HepG2 (cell line): ENCODE results near the gene LILRB2. TPM values are rescaled to one million over a fixed set of nuclear protein-coding genes. Genes with fewer than 3 reads are reported as not detected.

ENCODE experiments used
- ATF7-NPFF ChIP-seq: sonication (generic); formaldehyde crosslinking; IDR thresholded peaks from 2 replicates; pipeline ENCODE4 v1.8.1; 2023; ENCODE audit warnings: mild to moderate bottlenecking, low read depth, missing genetic modification reagents, moderate library complexity
- HOXA5 ChIP-seq: sonication (generic); formaldehyde crosslinking; IDR thresholded peaks from 2 replicates; pipeline ENCODE4 v1.4.0; 2020; ENCODE audit warnings: missing genetic modification reagents
- KAT2B ChIP-seq: fragments of 150-350 bp; IDR thresholded peaks from 2 replicates; pipeline ENCODE4 v1.6.1; 2014; ENCODE audit warnings: low read depth, low read length, borderline replicate concordance
- KLF16 ChIP-seq, 2 experiments: sonication (generic) in 1 of 2; formaldehyde crosslinking in 1 of 2; IDR thresholded peaks; 2 replicates each; pipeline versions ENCODE4 v1.6.1 to v1.8.0; 2016 to 2023; ENCODE audit warnings: missing genetic modification reagents in 2 of 2, missing compliant biosample characterization in 1 of 2
- MBD4 ChIP-seq: IDR thresholded peaks from 2 replicates; pipeline ENCODE4 v1.6.1; 2012; ENCODE audit warnings: low read length, inconsistent platforms, borderline replicate concordance
- ONECUT2 ChIP-seq: sonication (generic); formaldehyde crosslinking; IDR thresholded peaks from 2 replicates; pipeline ENCODE4 v1.4.0; 2020; ENCODE audit warnings: missing genetic modification reagents
- PHF8 ChIP-seq: sonication (generic); formaldehyde crosslinking; IDR thresholded peaks from 2 replicates; pipeline ENCODE4 v1.5.0; 2020; ENCODE audit warnings: missing genetic modification reagents
- RNF2 ChIP-seq: fragments of 450-650 bp; conservative IDR thresholded peaks from 2 replicates; pipeline ENCODE4 v1.6.1; 2016; ENCODE audit warnings: low read depth
- SIN3A ChIP-seq: IDR thresholded peaks from 2 replicates; pipeline ENCODE4 v1.6.1; 2011; ENCODE audit warnings: low read depth, mild to moderate bottlenecking, control low read depth, low read length, borderline replicate concordance
- SIX1 ChIP-seq: sonication (generic); formaldehyde crosslinking; IDR thresholded peaks from 2 replicates; pipeline ENCODE4 v1.4.0; 2020; ENCODE audit warnings: missing genetic modification reagents, borderline replicate concordance
- TCF7 ChIP-seq: sonication (generic); IDR thresholded peaks from 2 replicates; pipeline ENCODE4 v1.6.1; 2016; ENCODE audit warnings: antibody characterized with exemption, low read depth
- YY1 ChIP-seq: IDR thresholded peaks from 2 replicates; pipeline ENCODE4 v1.6.1; 2011; ENCODE audit warnings: low read length, low read depth, moderate library complexity, mild to moderate bottlenecking; ENCODE audit not compliant: insufficient read depth, insufficient replicate concordance
- ZNF530 ChIP-seq: sonication (generic); formaldehyde crosslinking; IDR thresholded peaks from 2 replicates; pipeline ENCODE4 v1.5.0; 2020; ENCODE audit warnings: low read depth, mild to moderate bottlenecking, missing genetic modification reagents
- ZNF552 ChIP-seq: sonication (generic); formaldehyde crosslinking; IDR thresholded peaks from 2 replicates; pipeline ENCODE4 v1.9.0; 2022; ENCODE audit warnings: missing genetic modification reagents, mild to moderate bottlenecking, borderline replicate concordance
- ZNF720 ChIP-seq: sonication (generic); formaldehyde crosslinking; IDR thresholded peaks from 2 replicates; pipeline ENCODE4 v1.4.0; 2020; ENCODE audit warnings: missing genetic modification reagents
- ZSCAN9 ChIP-seq: IDR thresholded peaks from 2 replicates; pipeline ENCODE4 v1.6.1; 2016; ENCODE audit warnings: borderline replicate concordance
- polyA plus RNA-seq, 8 experiments: library from polyadenylated mRNA; depleted of rRNA in 3 of 8; stranded (reverse) in 7 of 8; unstranded in 1 of 8; fragments of >200 nt; fragmentation: Illumina TruSeq in 4 of 8; extraction: Trizol in 4 of 8; gene quantifications; 2 replicates each; pipeline versions ENCODE4 v1.2.1 to v1.2.3, GENCODE V29; 2011 to 2016; ENCODE audit warnings: low read depth in 4 of 8, missing spikeins in 1 of 8, mixed read lengths in 1 of 8; ENCODE audit not compliant: insufficient read depth in 1 of 8
- total RNA-seq, 5 experiments: library from RNA; depleted of rRNA; stranded (reverse); fragments of >200 nt; fragmentation: Illumina TruSeq; extraction: Trizol; gene quantifications; 2 replicates each; pipeline ENCODE4 v1.2.3, GENCODE V29; 2016; ENCODE audit warnings: low read depth in 1 of 5
- TF ChIP-seq, protein P1 (sequence below): sonication (generic); formaldehyde crosslinking; IDR thresholded peaks from 2 replicates; pipeline ENCODE4 v1.9.0; 2022; ENCODE audit warnings: missing genetic modification reagents, mild to moderate bottlenecking, borderline replicate concordance
- TF ChIP-seq, protein P2 (sequence below): sonication (generic); formaldehyde crosslinking; IDR thresholded peaks from 2 replicates; pipeline ENCODE4 v1.4.0; 2020; ENCODE audit warnings: missing genetic modification reagents
- TF ChIP-seq, protein P3 (sequence below): IDR thresholded peaks from 2 replicates; pipeline ENCODE4 v1.6.1; 2012; ENCODE audit warnings: inconsistent platforms
- TF ChIP-seq, protein P4 (sequence below): sonication (generic); formaldehyde crosslinking; IDR thresholded peaks from 2 replicates; pipeline ENCODE4 v1.4.0; 2020; ENCODE audit warnings: missing genetic modification reagents, borderline replicate concordance
- TF ChIP-seq, protein P5 (sequence below): sonication (generic); formaldehyde crosslinking; IDR thresholded peaks from 2 replicates; pipeline ENCODE4 v1.5.0; 2020; ENCODE audit warnings: missing genetic modification reagents

LILRB2 gene
- total and polyA plus RNA-seq, 2 of the 13 experiments (the other 11 are each of a cell fraction or from before 2014, with no cell fraction given) = not detected

DNA sequence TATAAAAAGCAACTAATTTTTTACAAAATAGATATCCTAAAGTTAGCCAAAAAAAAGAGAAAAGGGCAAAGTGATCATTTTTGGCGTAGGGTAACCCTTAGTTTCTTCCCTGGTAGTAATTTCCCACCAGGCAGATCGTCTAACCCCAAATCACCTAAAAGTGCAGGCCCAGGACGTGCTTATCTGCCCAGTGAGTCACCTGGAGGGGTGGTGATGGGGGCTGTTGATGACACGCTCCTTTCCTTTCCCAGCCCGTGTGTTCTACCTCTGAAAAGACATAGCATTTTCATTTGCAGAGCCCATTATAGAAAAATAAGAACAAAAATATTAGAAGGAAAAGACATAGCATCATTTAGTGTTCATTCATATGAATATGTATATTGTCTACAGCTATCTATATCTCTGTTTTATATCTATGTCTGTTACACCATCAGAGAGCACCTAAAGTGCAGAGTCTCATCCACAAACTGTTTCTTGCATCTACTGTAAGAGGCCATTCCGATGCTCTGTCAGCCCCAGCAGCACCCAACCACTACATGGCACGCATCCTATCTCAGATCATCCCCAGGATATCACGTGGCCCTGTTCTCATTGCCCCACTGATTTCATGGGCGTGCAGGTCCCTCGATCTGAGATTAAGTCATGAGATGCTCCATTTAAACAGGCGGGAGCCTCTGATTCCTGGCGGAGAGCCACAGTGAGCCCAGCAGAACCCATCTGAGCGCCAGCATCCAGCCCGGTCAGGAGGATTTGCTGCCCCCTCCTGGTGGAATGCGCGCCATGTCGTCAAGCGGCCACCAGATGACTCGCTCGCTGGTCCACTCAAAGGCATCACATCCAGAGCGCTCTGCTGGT is 49.6 kb downstream of the LILRB2 start (continued):
- TF ChIP-seq SIN3A (0 out of 2 replicates have a peak, but pooled peaks have one; percentile 38), ATF7-NPFF (CRISPR knock-in tag) (no peak), PHF8 (no peak), ZNF552 (CRISPR knock-in tag) (no peak), HOXA5 (CRISPR knock-in tag) (no peak), ZNF720 (CRISPR knock-in tag) (no peak), KAT2B (no peak), TCF7 (no peak), KLF16 (CRISPR knock-in tag; IDR thresholded peaks at IDR 0.05) (peak in 1 of 2 experiments; percentile 50; a peak in 1 of 4 replicates), SIX1 (CRISPR knock-in tag) (no peak), ZSCAN9 (CRISPR knock-in tag) (no peak), MBD4 (no peak), RNF2 (no peak; the same call in 1 of the 2 replicates), ZNF530 (CRISPR knock-in tag) (no peak), ONECUT2 (CRISPR knock-in tag) (no peak), YY1 (peak; percentile 60)
- TF ChIP-seq, protein P1, sequence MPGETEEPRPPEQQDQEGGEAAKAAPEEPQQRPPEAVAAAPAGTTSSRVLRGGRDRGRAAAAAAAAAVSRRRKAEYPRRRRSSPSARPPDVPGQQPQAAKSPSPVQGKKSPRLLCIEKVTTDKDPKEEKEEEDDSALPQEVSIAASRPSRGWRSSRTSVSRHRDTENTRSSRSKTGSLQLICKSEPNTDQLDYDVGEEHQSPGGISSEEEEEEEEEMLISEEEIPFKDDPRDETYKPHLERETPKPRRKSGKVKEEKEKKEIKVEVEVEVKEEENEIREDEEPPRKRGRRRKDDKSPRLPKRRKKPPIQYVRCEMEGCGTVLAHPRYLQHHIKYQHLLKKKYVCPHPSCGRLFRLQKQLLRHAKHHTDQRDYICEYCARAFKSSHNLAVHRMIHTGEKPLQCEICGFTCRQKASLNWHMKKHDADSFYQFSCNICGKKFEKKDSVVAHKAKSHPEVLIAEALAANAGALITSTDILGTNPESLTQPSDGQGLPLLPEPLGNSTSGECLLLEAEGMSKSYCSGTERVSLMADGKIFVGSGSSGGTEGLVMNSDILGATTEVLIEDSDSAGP = peak; percentile 74; the same call in 1 of the 2 replicates
- TF ChIP-seq, protein P2, sequence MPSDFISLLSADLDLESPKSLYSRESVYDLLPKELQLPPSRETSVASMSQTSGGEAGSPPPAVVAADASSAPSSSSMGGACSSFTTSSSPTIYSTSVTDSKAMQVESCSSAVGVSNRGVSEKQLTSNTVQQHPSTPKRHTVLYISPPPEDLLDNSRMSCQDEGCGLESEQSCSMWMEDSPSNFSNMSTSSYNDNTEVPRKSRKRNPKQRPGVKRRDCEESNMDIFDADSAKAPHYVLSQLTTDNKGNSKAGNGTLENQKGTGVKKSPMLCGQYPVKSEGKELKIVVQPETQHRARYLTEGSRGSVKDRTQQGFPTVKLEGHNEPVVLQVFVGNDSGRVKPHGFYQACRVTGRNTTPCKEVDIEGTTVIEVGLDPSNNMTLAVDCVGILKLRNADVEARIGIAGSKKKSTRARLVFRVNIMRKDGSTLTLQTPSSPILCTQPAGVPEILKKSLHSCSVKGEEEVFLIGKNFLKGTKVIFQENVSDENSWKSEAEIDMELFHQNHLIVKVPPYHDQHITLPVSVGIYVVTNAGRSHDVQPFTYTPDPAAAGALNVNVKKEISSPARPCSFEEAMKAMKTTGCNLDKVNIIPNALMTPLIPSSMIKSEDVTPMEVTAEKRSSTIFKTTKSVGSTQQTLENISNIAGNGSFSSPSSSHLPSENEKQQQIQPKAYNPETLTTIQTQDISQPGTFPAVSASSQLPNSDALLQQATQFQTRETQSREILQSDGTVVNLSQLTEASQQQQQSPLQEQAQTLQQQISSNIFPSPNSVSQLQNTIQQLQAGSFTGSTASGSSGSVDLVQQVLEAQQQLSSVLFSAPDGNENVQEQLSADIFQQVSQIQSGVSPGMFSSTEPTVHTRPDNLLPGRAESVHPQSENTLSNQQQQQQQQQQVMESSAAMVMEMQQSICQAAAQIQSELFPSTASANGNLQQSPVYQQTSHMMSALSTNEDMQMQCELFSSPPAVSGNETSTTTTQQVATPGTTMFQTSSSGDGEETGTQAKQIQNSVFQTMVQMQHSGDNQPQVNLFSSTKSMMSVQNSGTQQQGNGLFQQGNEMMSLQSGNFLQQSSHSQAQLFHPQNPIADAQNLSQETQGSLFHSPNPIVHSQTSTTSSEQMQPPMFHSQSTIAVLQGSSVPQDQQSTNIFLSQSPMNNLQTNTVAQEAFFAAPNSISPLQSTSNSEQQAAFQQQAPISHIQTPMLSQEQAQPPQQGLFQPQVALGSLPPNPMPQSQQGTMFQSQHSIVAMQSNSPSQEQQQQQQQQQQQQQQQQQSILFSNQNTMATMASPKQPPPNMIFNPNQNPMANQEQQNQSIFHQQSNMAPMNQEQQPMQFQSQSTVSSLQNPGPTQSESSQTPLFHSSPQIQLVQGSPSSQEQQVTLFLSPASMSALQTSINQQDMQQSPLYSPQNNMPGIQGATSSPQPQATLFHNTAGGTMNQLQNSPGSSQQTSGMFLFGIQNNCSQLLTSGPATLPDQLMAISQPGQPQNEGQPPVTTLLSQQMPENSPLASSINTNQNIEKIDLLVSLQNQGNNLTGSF (CRISPR knock-in tag) = no peak
- TF ChIP-seq, protein P3, sequence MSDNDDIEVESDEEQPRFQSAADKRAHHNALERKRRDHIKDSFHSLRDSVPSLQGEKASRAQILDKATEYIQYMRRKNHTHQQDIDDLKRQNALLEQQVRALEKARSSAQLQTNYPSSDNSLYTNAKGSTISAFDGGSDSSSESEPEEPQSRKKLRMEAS = no peak
- TF ChIP-seq, protein P4, sequence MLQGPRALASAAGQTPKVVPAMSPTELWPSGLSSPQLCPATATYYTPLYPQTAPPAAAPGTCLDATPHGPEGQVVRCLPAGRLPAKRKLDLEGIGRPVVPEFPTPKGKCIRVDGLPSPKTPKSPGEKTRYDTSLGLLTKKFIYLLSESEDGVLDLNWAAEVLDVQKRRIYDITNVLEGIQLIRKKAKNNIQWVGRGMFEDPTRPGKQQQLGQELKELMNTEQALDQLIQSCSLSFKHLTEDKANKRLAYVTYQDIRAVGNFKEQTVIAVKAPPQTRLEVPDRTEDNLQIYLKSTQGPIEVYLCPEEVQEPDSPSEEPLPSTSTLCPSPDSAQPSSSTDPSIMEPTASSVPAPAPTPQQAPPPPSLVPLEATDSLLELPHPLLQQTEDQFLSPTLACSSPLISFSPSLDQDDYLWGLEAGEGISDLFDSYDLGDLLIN (CRISPR knock-in tag) = no peak
- TF ChIP-seq, protein P5, sequence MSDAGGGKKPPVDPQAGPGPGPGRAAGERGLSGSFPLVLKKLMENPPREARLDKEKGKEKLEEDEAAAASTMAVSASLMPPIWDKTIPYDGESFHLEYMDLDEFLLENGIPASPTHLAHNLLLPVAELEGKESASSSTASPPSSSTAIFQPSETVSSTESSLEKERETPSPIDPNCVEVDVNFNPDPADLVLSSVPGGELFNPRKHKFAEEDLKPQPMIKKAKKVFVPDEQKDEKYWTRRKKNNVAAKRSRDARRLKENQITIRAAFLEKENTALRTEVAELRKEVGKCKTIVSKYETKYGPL = no peak
